Heart left ventricle (tissue), 13 donors: Measurements from ENCODE around the gene NCAPG2.

ENCODE experiments used
- POLR2A ChIP-seq, 2 donors: fragments of 450-650 bp; IDR thresholded peaks; one replicate each; pipeline ENCODE4 v1.6.1; 2017; ENCODE audit warnings: antibody characterized with exemption in 2 of 2, mild to moderate bottlenecking in 2 of 2, moderate library complexity in 2 of 2
- TF ChIP-seq, protein P1 (sequence below), 12 donors: fragments of 200-600 bp; sonication (generic) in 4 of 12; IDR thresholded peaks; one replicate each; pipeline versions ENCODE4 v1.5.0 to v1.8.0; 2018 to 2022; ENCODE audit warnings: antibody characterized with exemption in 12 of 12, mild to moderate bottlenecking in 5 of 12
- donor health status: ischemic (EF 13 %, LVEDD 7.1; RV severe dilation, severe dysfunction).
- donor health status: DM: no; HTN: yes; CAD: no.
- donor health status: DM: no; HTN: no; CAD: no.
- donor health status: ischemic (EF 25% LVEDD 6.9; RV normal size, moderate dysfunction).
- donor health status: ischemic (EF 25% LVEDD 5.7; RV mildly dilated, moderate dysfunction).
- donor health status: ischemic (EF 35%, LVEDD 5.7; RV mildly dilated, moderate dysfunction).
- donor health status: nonischemic (EF 11% LVEDD 7.7; RV severe dilation, severe dysfunction).
- donor health status: DM: yes; HTN: yes; CAD: no.
- donor health status: PGD.
- donor health status: ischemic (EF 29% LVEDD 5.4; RV normal size, mild dysfunction).
- donor health status: nonischemic (EF 23%, LVEDD 6.1; RV moderate dilation, normal function).

DNA sequence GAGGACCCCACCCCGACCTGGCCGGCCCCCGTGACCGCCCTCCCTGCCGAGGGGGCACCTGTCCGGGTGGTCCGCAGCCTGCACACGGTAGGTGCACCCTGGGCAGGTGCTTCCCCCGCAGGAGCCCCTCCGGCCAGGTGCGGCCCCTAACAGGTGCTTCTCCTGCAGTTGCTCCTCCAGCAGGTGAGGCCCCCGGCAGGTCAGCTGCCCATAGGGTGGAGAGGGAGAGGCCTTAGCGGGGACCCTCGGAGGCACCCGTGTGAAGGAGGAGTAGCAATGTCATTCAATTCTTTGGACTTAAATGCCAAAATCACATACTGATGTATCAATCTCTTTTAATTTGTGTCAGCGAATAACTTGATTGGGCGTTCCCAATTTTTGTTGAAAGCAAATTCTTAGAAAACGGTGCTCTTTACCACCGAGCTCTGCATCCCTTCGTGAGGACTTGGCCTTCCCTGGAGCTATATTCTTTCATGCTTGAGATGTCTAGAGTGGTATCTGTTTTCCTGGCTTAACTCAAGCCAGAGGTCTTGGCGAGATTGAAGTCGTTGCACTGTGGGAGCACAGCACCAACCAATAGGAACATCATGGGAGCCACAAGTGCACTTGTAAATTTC lies 738 bp upstream of the NCAPG2 start:
- TF ChIP-seq, protein P1, sequence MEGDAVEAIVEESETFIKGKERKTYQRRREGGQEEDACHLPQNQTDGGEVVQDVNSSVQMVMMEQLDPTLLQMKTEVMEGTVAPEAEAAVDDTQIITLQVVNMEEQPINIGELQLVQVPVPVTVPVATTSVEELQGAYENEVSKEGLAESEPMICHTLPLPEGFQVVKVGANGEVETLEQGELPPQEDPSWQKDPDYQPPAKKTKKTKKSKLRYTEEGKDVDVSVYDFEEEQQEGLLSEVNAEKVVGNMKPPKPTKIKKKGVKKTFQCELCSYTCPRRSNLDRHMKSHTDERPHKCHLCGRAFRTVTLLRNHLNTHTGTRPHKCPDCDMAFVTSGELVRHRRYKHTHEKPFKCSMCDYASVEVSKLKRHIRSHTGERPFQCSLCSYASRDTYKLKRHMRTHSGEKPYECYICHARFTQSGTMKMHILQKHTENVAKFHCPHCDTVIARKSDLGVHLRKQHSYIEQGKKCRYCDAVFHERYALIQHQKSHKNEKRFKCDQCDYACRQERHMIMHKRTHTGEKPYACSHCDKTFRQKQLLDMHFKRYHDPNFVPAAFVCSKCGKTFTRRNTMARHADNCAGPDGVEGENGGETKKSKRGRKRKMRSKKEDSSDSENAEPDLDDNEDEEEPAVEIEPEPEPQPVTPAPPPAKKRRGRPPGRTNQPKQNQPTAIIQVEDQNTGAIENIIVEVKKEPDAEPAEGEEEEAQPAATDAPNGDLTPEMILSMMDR (IDR thresholded peaks at IDR 0.05) = no peak
- no peak for TF ChIP-seq POLR2A (IDR thresholded peaks at IDR 0.05)
